HS-5 (cell line): Measurements from ENCODE around the gene IGSF3.
"Not testable (repeated sequence)": the region's sequence is repeated elsewhere in the genome, so short reads cannot be mapped to it uniquely, and the experiment has no call there.

Source experiments
- DNase-seq: peaks from one replicate; pipeline ENCODE4 v3.0.0-alpha.2; 2012; ENCODE audit warnings: low read depth

The IGSF3 gene

DNA sequence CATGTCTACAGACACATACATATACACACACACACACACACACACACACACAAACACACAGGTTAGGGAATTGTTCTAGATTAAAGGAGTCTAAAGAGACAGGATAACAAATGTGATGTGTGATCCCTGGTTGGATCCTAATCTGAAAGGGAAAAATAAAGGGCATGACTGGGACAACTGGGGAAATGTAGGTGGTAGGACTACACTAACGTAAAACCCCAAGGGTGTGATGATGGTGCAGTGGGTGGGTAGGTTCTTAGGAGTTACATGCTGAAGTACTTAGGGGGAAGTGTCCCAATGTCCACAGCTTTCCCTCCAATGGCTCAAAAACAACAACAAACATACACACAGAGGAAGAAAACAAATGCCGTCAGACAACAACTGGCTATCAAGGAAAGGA is 68.2 kb downstream of the IGSF3 start:
- DNase-seq, result not testable (repeated sequence)

DNA sequence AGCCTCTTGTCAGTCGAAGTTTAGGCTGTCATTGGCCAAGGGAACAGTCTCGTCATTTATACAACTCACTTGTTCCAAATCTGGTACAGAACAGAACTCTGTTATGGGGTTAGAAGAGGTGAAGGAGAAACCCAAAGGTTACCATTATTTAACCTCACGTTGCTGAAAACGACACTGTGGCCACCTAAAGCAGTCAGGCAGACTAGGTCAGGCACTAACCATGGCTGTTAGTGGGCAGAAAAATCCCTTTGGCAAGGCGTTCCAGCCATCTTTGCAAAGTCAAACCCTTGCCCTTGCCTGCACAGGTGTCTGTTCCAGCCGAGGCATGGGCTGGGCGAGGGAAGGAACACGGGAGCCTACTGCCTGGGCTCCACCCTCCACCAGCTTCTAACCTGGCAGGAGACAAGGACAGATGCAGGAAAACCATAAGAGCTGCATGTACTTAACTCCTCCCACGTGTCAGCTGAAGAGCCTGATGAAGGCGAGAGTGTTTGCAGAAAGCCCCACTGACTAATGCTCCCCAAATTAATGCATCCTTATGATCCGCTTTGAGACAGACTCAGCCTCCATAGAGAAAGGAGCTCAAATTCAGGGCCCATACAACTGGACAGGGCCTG is 69.0 kb downstream of the IGSF3 start:
- not testable (repeated sequence) for DNase-seq

DNA sequence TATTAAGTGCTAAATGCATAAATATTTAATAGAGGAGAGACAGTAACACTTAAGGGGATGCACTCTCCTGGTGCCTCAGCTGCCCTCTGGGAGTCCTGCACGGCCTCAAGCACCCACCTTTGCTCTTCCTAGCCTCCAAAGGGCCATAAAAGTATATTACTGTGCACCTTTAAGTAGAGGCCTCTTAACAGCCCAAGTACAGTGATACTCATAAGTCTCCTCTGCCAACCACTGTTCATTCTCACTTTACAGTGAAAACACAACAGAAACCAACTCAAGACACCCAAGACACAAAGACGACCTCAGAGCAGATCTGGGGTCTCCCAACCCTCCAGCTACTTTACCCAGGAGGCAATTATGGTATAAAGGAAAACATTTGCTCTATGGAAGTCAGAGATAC is 70.1 kb downstream of the IGSF3 start:
- DNase-seq, result not testable (repeated sequence)

DNA sequence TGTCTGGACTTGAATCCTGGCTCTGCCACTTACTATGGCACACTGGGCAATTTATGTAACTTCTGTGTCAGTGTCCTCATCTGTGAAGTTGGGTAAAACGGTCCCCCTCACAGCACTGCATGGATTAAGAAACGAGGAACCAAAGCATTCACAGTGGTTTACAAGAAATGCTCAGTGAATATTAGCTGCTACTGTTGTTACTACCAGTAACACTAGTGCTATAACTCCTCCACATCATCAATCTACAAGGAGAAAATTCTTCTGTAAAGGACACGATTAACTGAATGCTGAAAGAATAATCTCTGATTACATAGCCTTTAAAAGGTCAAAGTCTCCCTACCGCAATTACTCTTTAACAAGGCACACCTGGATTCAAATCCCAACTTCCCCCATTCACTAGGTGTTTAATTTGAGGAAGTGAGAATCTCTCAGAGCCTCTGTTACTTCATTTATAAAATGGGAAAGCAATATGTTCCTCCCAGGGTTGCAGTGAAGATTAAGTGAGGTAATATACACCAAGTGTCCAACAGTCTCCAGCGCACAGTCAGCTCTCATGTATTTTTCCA is 70.7 kb downstream of the IGSF3 start:
- not testable (repeated sequence) for DNase-seq

DNA sequence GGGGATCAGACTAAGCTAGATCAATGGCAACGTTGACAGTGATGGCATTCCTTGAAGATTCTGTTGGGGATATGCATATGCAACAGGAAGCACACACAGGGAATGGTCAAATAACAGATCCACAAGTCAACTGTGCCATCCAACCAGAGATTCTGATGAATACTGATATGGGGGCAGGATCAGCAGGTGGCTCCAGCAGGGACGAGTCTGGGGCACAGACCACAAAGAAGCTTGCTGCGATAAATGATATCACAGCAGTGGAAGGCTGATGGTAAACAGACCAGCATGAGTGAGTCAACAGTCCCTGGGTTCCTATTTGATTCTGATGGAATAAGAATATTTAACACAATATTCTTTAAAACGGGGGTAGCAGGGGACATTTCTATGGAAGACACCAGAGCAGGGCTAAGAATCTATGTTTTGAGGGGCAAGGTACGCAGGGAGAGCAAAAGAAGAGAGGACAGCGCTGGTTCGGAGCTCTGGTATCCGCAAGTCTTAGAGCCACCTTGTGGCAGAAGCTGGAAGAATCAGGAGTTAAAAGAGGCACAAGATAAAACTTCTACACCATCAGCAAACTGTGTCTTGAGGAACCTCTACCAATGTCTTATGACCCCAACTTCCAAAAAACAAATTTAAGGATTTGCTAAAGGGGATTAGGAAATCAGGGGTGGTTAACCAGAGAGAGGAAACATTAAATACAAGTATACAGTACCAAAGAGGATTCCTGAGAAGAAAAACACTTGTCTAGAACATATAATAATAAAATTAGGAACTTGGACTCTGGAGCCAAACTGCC is 71.4 kb downstream of the IGSF3 start:
- DNase-seq, result not testable (repeated sequence)

DNA sequence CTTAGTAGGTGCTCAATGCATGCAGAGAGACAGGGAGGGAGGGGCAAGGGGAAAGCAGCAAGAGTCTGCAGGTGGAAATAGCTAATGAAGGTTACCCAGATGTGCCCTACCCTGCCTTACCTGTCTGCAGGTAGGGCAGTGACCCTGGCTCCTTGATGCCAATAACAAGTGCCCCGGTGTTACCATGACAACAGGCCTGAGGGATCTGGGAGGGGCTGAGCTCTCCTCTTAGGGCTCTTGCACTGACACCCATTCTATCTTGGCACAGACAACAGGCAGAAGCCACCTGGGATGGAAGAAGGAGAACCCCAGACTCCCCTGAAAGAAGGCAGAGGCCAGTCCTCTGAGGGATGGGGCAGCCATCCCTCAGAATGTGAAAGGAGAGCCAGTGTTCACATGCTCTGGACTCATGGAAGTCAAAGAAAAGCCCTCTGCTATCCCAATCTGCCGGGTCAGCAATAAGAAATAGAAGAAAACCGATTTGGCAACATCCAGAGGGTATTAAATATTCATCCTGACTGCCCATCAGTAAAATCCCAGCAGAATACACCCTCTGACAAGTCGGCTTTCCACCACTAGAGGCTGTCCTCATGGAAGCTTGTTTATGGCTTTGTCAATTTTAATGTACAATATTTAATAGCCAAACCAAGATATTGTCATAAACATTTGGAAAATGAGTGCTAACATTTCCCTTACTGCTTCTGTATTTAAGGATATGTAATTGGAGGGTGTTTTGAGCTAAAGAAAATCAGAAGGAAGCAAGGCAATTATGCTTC is 72.3 kb downstream of the IGSF3 start:
- not testable (repeated sequence) for DNase-seq

GRCh38 chr1:116593977-116594376 is 73.6 kb downstream of the IGSF3 start:
- DNase-seq, result not testable (repeated sequence)

GRCh38 chr1:116593401-116593800 is 74.1 kb downstream of the IGSF3 start:
- not testable (repeated sequence) for DNase-seq

- not testable (repeated sequence) for DNase-seq
These were observed 75.5 kb downstream of the IGSF3 start for GRCh38 chr1:116591951-116592605.

DNA sequence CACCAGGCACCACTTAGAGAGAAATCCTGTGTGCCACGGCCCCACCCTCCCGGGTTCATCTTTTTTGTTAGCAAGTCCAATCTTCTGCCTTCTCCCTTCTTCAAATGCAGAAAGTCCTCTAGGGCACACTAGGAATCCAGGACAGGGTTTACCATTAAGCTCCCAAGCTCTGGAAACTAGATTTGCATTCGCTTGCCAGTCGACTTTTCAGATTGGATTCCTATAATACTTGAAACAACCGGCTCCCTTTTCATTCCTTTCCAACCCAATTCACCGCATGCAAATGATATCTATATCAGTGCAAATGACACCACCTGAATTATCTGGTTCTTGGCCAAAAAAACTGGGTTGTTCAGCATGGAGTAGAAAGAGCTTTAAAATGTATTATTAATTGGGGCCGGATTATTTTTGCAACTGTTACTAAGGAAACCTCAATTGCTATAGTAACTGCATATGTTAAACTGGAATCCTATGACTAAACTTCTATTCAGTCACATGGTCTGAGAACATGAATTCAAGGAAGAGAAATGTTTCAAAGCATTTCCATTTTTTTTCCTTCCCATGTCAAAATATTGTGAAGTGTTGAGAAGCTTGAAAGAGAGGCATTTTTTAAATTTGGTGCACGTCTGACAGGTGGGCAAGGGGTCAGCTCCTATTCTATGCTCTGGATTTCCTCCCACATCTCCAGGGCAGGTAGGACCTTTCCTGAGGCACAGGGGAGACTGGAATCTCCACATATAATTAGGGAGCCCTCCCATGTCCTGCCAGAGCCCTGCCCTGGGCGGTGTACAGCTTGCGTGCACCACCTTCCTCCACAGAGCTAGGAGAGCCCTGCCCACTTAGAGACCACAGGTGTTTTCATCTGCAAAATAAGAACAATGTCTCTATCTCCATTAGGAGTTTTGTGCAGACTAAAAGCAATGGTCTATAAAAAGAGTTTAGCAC is 76.3 kb downstream of the IGSF3 start:
- DNase-seq, result not testable (repeated sequence)

- not testable (repeated sequence) for DNase-seq
These were observed 77.1 kb downstream of the IGSF3 start for GRCh38 chr1:116590359-116591005.

GRCh38 chr1:116589101-116589735 is 78.3 kb downstream of the IGSF3 start:
- not testable (repeated sequence) for DNase-seq

- DNase-seq, result no peak
These were observed 79.9 kb downstream of the IGSF3 start for GRCh38 chr1:116587501-116588227.

GRCh38 chr1:116586741-116587143 is 80.8 kb downstream of the IGSF3 start:
- DNase-seq, result no peak

DNA sequence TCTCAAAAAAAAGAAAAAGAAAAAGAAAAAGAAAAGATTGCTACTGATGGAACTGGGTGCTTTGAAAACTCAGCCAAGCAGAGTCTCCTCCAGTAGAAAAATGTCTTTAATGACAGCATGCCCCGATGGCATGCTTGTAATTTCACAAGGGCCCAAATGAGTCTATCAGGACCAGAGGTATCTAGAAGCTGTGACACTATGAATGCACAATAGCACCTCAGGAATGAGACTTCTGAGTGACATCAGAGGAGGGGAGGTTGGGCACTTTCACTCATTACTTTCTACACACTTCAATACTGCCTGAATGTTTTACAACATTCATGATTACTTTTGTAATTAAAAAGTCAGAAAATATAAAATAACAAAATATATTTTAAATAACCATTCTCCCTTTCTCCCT is 81.6 kb downstream of the IGSF3 start:
- DNase-seq, result no peak

DNA sequence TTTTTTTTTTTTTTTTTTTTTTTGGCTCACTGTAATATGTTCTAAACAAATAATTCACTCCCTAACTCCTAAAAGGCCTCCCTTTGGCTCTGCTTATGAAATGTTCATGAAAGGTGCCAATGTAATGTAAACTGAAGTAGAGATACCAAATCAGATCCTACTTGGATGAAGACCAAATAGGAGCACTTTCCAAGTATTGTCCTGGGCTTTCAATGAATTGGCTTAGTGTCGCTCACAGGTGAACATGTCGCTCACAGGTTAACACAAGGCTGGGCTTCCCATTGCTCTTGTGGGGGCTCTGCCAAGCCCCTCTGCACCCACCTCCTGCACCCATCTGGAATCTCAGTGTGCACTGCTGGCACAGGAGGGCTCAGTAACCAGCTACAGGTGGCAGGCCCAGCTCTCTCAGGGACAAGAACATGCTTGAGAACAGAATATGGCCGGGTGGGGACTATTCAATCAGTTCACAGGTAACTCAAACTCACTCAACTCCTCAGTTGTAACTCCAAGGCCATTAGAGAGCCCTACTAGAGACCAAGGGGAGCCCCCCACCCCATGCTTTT is 86.1 kb downstream of the IGSF3 start:
- DNase-seq, result no peak

DNA sequence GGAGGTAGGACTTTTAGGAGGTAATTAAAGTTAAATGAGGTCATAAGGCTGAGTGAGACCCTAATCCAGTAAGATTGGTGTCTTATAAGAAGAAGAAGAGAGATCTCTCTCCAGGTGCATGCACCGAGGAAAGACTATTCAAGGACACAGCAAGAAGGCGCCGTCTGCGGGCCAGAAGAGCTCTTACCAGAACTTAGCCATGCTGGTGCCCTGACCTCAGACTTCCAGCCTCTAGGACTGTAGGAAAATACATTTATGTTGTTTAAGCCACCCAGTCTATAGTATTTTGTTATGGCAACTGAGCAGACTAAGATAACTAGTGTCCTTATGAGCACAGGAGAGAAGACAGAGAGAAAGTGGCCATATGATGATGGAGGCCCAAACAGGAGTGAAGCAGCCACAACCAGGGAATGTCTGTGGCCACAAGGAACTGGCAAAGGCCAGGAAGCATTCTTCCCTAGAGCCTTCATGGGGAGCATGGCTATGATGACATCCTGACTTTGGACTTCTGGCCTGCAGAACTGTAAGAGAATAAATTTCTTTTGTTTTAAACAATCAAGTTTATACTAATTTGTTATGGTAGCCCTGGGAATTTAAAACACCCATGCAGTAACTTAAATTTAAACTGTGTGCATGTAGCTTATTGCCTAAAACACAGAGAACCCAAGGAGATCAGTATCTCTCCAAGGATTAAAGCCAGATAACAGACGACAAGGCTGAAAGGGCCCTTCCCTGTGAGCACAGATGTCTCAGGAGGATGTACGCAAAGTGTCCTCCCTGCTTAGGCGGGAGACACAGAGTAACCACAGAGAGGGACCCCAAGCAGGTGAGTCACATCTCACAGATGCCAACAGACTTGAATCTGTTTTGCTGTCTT is 86.8 kb downstream of the IGSF3 start:
- no peak for DNase-seq
